K562 (cell line): ENCODE measurements around the gene TTC28. TPM values are rescaled to one million over a fixed set of nuclear protein-coding genes. Genes with fewer than 3 reads are reported as not detected.

Experiments
- ATAC-seq: fragments of 200-7000 bp; cut with Tn5 transposase; 3 replicates; pipeline ENCODE4 v1.9.1; 2020; ENCODE audit warnings: moderate library complexity
- BruUV-seq: library from RNA; stranded (reverse); fragments of 400-500 nt; replicated peaks from 2 replicates; lab custom pipeline; 2021; lab: Mats Ljungman, UMichigan
- CTCF ChIA-PET: fragments of 300-600 bp; formaldehyde crosslinking; extraction: SDS; loops from one replicate; lab custom pipeline; 2021; ENCODE audit warnings: low intra/inter-chr PET ratio; lab: Yijun Ruan, JAX
- POLR2A ChIA-PET: fragments of 300-600, 350-650 bp; sonication (Branson Sonifier 250); formaldehyde crosslinking; extraction: SDS; loops from one replicate; lab custom pipeline; 2021; ENCODE audit warnings: antibody characterized with exemption, inconsistent platforms; lab: Yijun Ruan, JAX
- DNase-seq, 4 experiments: peaks; one replicate each; pipeline versions ENCODE4 v3.0.0 to v3.0.0-alpha.2; 2011 to 2018; ENCODE audit warnings: low spot score in 3 of 4, mixed read lengths in 3 of 4; ENCODE audit errors: extremely low read depth in 1 of 4
- FAIRE-seq: peaks from 2 replicates; lab custom pipeline; 2011; peaks lifted over from hg19 to GRCh38; lab: Jason Lieb, UNC
- H2AFZ ChIP-seq: 2 replicates; pipeline ENCODE4 v1.6.0; 2011; ENCODE audit warnings: low read depth, low read length, control low read depth, inconsistent platforms
- H3K27ac ChIP-seq: fragments of 200-600 bp; 3 replicates; pipeline ENCODE4 v1.8.0; 2011; ENCODE audit warnings: low read depth, mild to moderate bottlenecking, control low read depth, inconsistent platforms, low read length, moderate library complexity, mixed read lengths; ENCODE audit errors: extremely low read depth
- H3K27me3 ChIP-seq, 2 experiments: fragments of 300-600 bp in 1 of 2; 2 replicates in 1 of 2; 3 replicates in 1 of 2; pipeline versions ENCODE4 v1.6.0 to v1.8.0; 2011; ENCODE audit warnings: inconsistent platforms in 2 of 2, low read length in 2 of 2, mild to moderate bottlenecking in 1 of 2, mixed read lengths in 1 of 2, moderate library complexity in 1 of 2; ENCODE audit not compliant: control insufficient read depth in 2 of 2, insufficient read depth in 2 of 2
- H3K36me3 ChIP-seq: fragments of 300-600 bp; 3 replicates; pipeline ENCODE4 v1.8.0; 2011; ENCODE audit warnings: mild to moderate bottlenecking, low read length, inconsistent platforms; ENCODE audit not compliant: control insufficient read depth, insufficient read depth
- H3K4me1 ChIP-seq, 2 experiments: fragments of 200-600 bp in 1 of 2; replicated peaks in 1 of 2; 2 replicates in 1 of 2; 3 replicates in 1 of 2; pipeline versions ENCODE4 v1.5.1 to v1.8.0; 2011; ENCODE audit warnings: inconsistent platforms in 2 of 2, low read length in 2 of 2, mild to moderate bottlenecking in 1 of 2, mixed read lengths in 1 of 2, moderate library complexity in 1 of 2; ENCODE audit not compliant: control insufficient read depth in 2 of 2, insufficient read depth in 2 of 2
- H3K4me2 ChIP-seq: 2 replicates; pipeline ENCODE4 v1.6.1; 2011; ENCODE audit warnings: low read length, control low read depth, inconsistent platforms, mixed read lengths; ENCODE audit not compliant: insufficient read depth
- H3K4me3 ChIP-seq: fragments of 200-600 bp; sonication (generic), shearing (Covaris generic); 2 replicates; pipeline ENCODE4 v1.5.1; 2016; ENCODE audit warnings: control low read depth, inconsistent platforms
- H3K79me2 ChIP-seq: fragments of 200-600 bp; 3 replicates; pipeline ENCODE4 v1.8.0; 2011; ENCODE audit warnings: low read length, inconsistent platforms; ENCODE audit not compliant: control insufficient read depth, insufficient read depth
- H3K9ac ChIP-seq, 2 experiments: 2 replicates each; pipeline versions ENCODE4 v1.6.0 to v1.6.1; 2011; ENCODE audit warnings: low read depth in 2 of 2, low read length in 2 of 2, control low read depth in 1 of 2, inconsistent platforms in 1 of 2, mild to moderate bottlenecking in 1 of 2, mixed read lengths in 1 of 2; ENCODE audit not compliant: insufficient read depth in 1 of 2
- H3K9me1 ChIP-seq: one replicate; pipeline ENCODE4 v1.6.0; 2011; ENCODE audit warnings: inconsistent platforms, mild to moderate bottlenecking, low read length, moderate library complexity; ENCODE audit not compliant: control insufficient read depth, insufficient read depth
- H3K9me3 ChIP-seq: replicated peaks from 2 replicates; pipeline ENCODE4 v1.5.1; 2011; ENCODE audit warnings: low read depth, low read length, inconsistent platforms; ENCODE audit not compliant: control insufficient read depth, insufficient read depth
- H4K20me1 ChIP-seq: replicated peaks from 2 replicates; pipeline ENCODE4 v1.6.1; 2011; ENCODE audit warnings: low read length, inconsistent platforms, mixed read lengths; ENCODE audit not compliant: control insufficient read depth, insufficient read depth
- CBFA2T2 ChIP-seq: fragments of 450-650 bp; conservative IDR thresholded peaks from 2 replicates; pipeline ENCODE4 v1.6.1; 2017; ENCODE audit warnings: mild to moderate bottlenecking
- CBFA2T3 ChIP-seq: fragments of 450-650 bp; IDR thresholded peaks from 2 replicates; pipeline ENCODE4 v1.6.1; 2017
- CBX2 ChIP-seq: fragments of 200-600 bp; sonication (generic); IDR thresholded peaks from one replicate; pipeline ENCODE4 v1.6.1; 2012; ENCODE audit warnings: mild to moderate bottlenecking, low read length, inconsistent platforms; ENCODE audit not compliant: insufficient read depth, poor library complexity, severe bottlenecking
- CBX3 ChIP-seq, 2 experiments: IDR thresholded peaks; 1 replicate in 1 of 2; 2 replicates in 1 of 2; pipeline ENCODE4 v1.6.1; 2012; ENCODE audit warnings: inconsistent platforms in 2 of 2, low read length in 2 of 2, borderline replicate concordance in 1 of 2, control low read depth in 1 of 2
- CC2D1A ChIP-seq: fragments of 450-650 bp; IDR thresholded peaks from 2 replicates; pipeline ENCODE4 v1.6.1; 2017; ENCODE audit warnings: mild to moderate bottlenecking
- CCAR2 ChIP-seq: fragments of 200-400 bp; formaldehyde crosslinking; IDR thresholded peaks from 2 replicates; pipeline ENCODE4 v1.6.1; 2017; ENCODE audit warnings: mild to moderate bottlenecking, low read depth, low read length
- CHAMP1 ChIP-seq: fragments of 450-650 bp; IDR thresholded peaks from 2 replicates; pipeline ENCODE4 v1.6.1; 2016; ENCODE audit warnings: mild to moderate bottlenecking
- CREM ChIP-seq: IDR thresholded peaks from 2 replicates; pipeline ENCODE4 v1.6.1; 2014; ENCODE audit warnings: antibody characterized with exemption, low read depth
- DIDO1 ChIP-seq: fragments of 450-650 bp; IDR thresholded peaks from 2 replicates; pipeline ENCODE4 v1.6.1; 2016; ENCODE audit warnings: low read depth, missing biosample characterization, missing genetic modification characterization
- FOXM1 ChIP-seq, 2 experiments: fragments of 450-650 bp in 1 of 2; sonication (generic) in 1 of 2; formaldehyde crosslinking in 1 of 2; IDR thresholded peaks; 2 replicates each; pipeline versions ENCODE4 v1.6.1 to v1.9.0; 2017 to 2022; ENCODE audit warnings: low read depth in 2 of 2, mild to moderate bottlenecking in 2 of 2, missing genetic modification reagents in 1 of 2, moderate library complexity in 1 of 2
- HDAC3 ChIP-seq: fragments of 450-650 bp; IDR thresholded peaks from 2 replicates; pipeline ENCODE4 v1.6.1; 2018; ENCODE audit warnings: borderline replicate concordance, mild to moderate bottlenecking, moderate library complexity; ENCODE audit not compliant: partially characterized antibody
- HDGF ChIP-seq: fragments of 450-650 bp; IDR thresholded peaks from 2 replicates; pipeline ENCODE4 v1.6.1; 2016
- KDM5B ChIP-seq: fragments of 200-600 bp; sonication (generic); IDR thresholded peaks from 2 replicates; pipeline ENCODE4 v1.6.1; 2012; ENCODE audit warnings: low read depth, mild to moderate bottlenecking, moderate library complexity, low read length, control low read depth, inconsistent platforms; ENCODE audit not compliant: insufficient replicate concordance
- MTA2 ChIP-seq: fragments of 450-650 bp; IDR thresholded peaks from 2 replicates; pipeline ENCODE4 v1.6.1; 2016; ENCODE audit warnings: low read depth
- MYBL2 ChIP-seq, 2 experiments: fragments of 450-650 bp in 1 of 2; sonication (generic) in 1 of 2; formaldehyde crosslinking in 1 of 2; IDR thresholded peaks; 2 replicates each; pipeline versions ENCODE4 v1.6.1 to v1.8.1; 2017 to 2022; ENCODE audit warnings: borderline replicate concordance in 1 of 2, inconsistent platforms in 1 of 2, low read depth in 1 of 2, mild to moderate bottlenecking in 1 of 2, missing genetic modification reagents in 1 of 2, moderate library complexity in 1 of 2
- MYNN ChIP-seq, 2 experiments: sonication (generic); formaldehyde crosslinking in 1 of 2; IDR thresholded peaks; 2 replicates each; pipeline versions ENCODE4 v1.5.0 to v1.6.1; 2016 to 2020; ENCODE audit warnings: antibody characterized with exemption in 1 of 2, missing genetic modification reagents in 1 of 2
- PHB2 ChIP-seq: fragments of 450-650 bp; IDR thresholded peaks from 2 replicates; pipeline ENCODE4 v1.6.1; 2017; ENCODE audit warnings: low read depth
- SIN3A ChIP-seq, 2 experiments: fragments of 150-350 bp in 1 of 2; IDR thresholded peaks; 2 replicates each; pipeline ENCODE4 v1.6.1; 2011 to 2016; ENCODE audit warnings: borderline replicate concordance in 2 of 2, low read depth in 2 of 2, low read length in 2 of 2, mild to moderate bottlenecking in 2 of 2, moderate library complexity in 2 of 2; ENCODE audit not compliant: control insufficient read depth in 1 of 2
- SMARCA4 ChIP-seq: fragments of 450-650 bp; IDR thresholded peaks from 2 replicates; pipeline ENCODE4 v1.6.1; 2016
- STAT5A ChIP-seq: IDR thresholded peaks from 2 replicates; pipeline ENCODE4 v1.6.1; 2012; ENCODE audit warnings: low read length, inconsistent platforms, borderline replicate concordance
- TRIM24 ChIP-seq, 2 experiments: fragments of 450-650 bp; IDR thresholded peaks; 2 replicates each; pipeline ENCODE4 v1.6.1; 2016
- ZEB2 ChIP-seq: fragments of 450-650 bp; IDR thresholded peaks from 2 replicates; pipeline ENCODE4 v1.6.1; 2016
- WGBS: fragments of 100-300 bp; shearing (Covaris generic); methylation state at CpG from one replicate; pipeline ENCODE4 v1.1.6; 2016; ENCODE audit warnings: low coverage, mixed read lengths; ENCODE audit not compliant: insufficient coverage; ENCODE audit errors: missing lambda C conversion rate; 5-methylcytosine and 5-hydroxymethylcytosine counted together
- in situ Hi-C: fragments of 300-500 bp; cut with MboI; formaldehyde crosslinking; loops from 4 replicates; pipeline ENCODE4 v1.15.0; 2018; ENCODE audit warnings: inconsistent platforms, mixed read lengths
- intact Hi-C: fragments of 100-400 bp; cut with micrococcal nuclease; formaldehyde crosslinking; loops from 2 replicates; pipeline ENCODE4 v1.14.2; 2022
- polyA plus RNA-seq, 8 experiments: library from polyadenylated mRNA; depleted of rRNA in 4 of 8; stranded (reverse) in 5 of 8; unstranded in 3 of 8; fragments of >200 nt; fragmentation: Nextera tagmentation in 2 of 8; fragmentation: Illumina TruSeq in 1 of 8; extraction: Ambion mirVana in 2 of 8; extraction: Trizol in 1 of 8; gene quantifications; 2 replicates each; pipeline versions ENCODE4 v1.2.1 to v1.2.3, GENCODE V29; 2011 to 2014; ENCODE audit warnings: inconsistent platforms in 1 of 8, missing spikeins in 1 of 8
- total RNA-seq, 7 experiments: library from RNA; depleted of rRNA in 6 of 7; stranded (reverse); fragments of >200 nt in 6 of 7; fragmentation: Illumina TruSeq in 2 of 7; extraction: Trizol in 2 of 7; gene quantifications; 2 replicates each; pipeline versions ENCODE4 v1.2.1 to v1.2.3, GENCODE V29; 2011 to 2021; ENCODE audit warnings: low replicate concordance in 1 of 7

Gene TTC28
- total and polyA plus RNA-seq, 9 of the 15 experiments (the other 6 are each of a cell fraction or from before 2014, with no cell fraction given), result 0.22 to 10.7 (median 3.1) TPM

GRCh38 chr22:28316014-28316413 lies 363.6 kb downstream of the TTC28 start:
- no peaks in the 10 kb centered on the region for H4K20me1 ChIP-seq
- H3K4me2 ChIP-seq, result no peak overlapping the region
- H3K79me2 ChIP-seq, result no peaks in the 10 kb centered on the region
- in situ Hi-C loops, result no loop called here
- intact Hi-C loops, result no loop called here
- CTCF ChIA-PET, result no interaction called here
- 33% methylated on average over 4 of the region's 4 CpGs for WGBS
- no peaks in the 10 kb centered on the region for H3K27me3 ChIP-seq
- peak; percentile 3 to 64 (median 20) for DNase-seq
- no peak overlapping the region for H2AFZ ChIP-seq
- peak; percentile 73 for ATAC-seq
- H3K9ac ChIP-seq, result no peak overlapping the region
- H3K9me3 ChIP-seq, result no peaks in the 10 kb centered on the region; the same call in 1 of the 2 replicates
- H3K9me1 ChIP-seq, result no peaks in the 10 kb centered on the region
- no peak overlapping the region for H3K4me3 ChIP-seq
- FAIRE-seq, result peak; percentile 51
- POLR2A ChIA-PET, result no interaction called here
- no peak overlapping the region for H3K27ac ChIP-seq
- H3K4me1 ChIP-seq, result peaks cover 0 to 2% of the 10 kb centered on the region in 2 experiments; a peak in 1 of 5 replicates
- H3K36me3 ChIP-seq, result no peaks in the 10 kb centered on the region
- BruUV-seq, result no TSS peak
- peak in 1 of 2 experiments; percentile 93; a peak in 1 of 3 replicates for TF ChIP-seq CBX3 (IDR thresholded peaks at IDR 0.05; ENCODE audit: borderline replicate concordance in 1 of 2, low read length in 2 of 2)
- no peak for TF ChIP-seq CREM
- TF ChIP-seq CBFA2T2, result peak; percentile 91
- 0 out of 2 replicates have a peak, but pooled peaks have one; percentile 28 for TF ChIP-seq MYNN (IDR thresholded peaks at IDR 0.05)
- TF ChIP-seq MYNN (CRISPR knock-in tag; IDR thresholded peaks at IDR 0.05), result no peak
- peak; percentile 96 to 97 for TF ChIP-seq TRIM24 (IDR thresholded peaks at IDR 0.05)
- no peak for TF ChIP-seq DIDO1
- TF ChIP-seq CBFA2T3, result peak; percentile 94
- peak; percentile 47; the same call in 1 of the 2 replicates for TF ChIP-seq CC2D1A
- TF ChIP-seq HDGF, result no peak
- TF ChIP-seq CBX2, result no peak
- TF ChIP-seq FOXM1 (IDR thresholded peaks at IDR 0.05; ENCODE audit: low read depth), result peak; percentile 56; the same call in 1 of the 2 replicates
- no peak for TF ChIP-seq FOXM1 (CRISPR knock-in tag; IDR thresholded peaks at IDR 0.05; ENCODE audit: low read depth)
- TF ChIP-seq KDM5B, result no peak
- TF ChIP-seq MTA2, result peak; percentile 72
- TF ChIP-seq CHAMP1, result peak; percentile 87
- no peak for TF ChIP-seq CCAR2
- peak; percentile 95 for TF ChIP-seq ZEB2
- 0 out of 2 replicates have a peak, but pooled peaks have one; percentile 21 for TF ChIP-seq PHB2
- TF ChIP-seq MYBL2 (IDR thresholded peaks at IDR 0.05; ENCODE audit: low read depth), result peak; percentile 34; the same call in 1 of the 2 replicates
- TF ChIP-seq MYBL2 (CRISPR knock-in tag; IDR thresholded peaks at IDR 0.05; ENCODE audit: borderline replicate concordance), result no peak
- peak; percentile 50 for TF ChIP-seq HDAC3
- TF ChIP-seq SIN3A (IDR thresholded peaks at IDR 0.05; ENCODE audit: borderline replicate concordance in 2 of 2, control insufficient read depth in 1 of 2, low read depth in 2 of 2, low read length in 2 of 2), result no peak
- TF ChIP-seq STAT5A, result peak; percentile 67; the same call in 1 of the 2 replicates
- TF ChIP-seq SMARCA4, result peak; percentile 76
